Ishikawa (cell line): ENCODE measurements around the gene BCL7A.
A peak's percentile ranks its signal among the peaks of the same experiment; 100 is the strongest.

ENCODE experiments used
- CEBPB ChIP-seq: IDR thresholded peaks from 2 replicates; pipeline ENCODE4 v1.6.1; 2012
- CREB1 ChIP-seq: IDR thresholded peaks from 2 replicates; pipeline ENCODE4 v1.6.1; 2012; ENCODE audit warnings: low read depth
- EGR1 ChIP-seq: IDR thresholded peaks from 2 replicates; pipeline ENCODE4 v1.6.1; 2012
- EP300 ChIP-seq: IDR thresholded peaks from 2 replicates; pipeline ENCODE4 v1.6.1; 2012; ENCODE audit warnings: borderline replicate concordance
- FOXM1 ChIP-seq: IDR thresholded peaks from 2 replicates; pipeline ENCODE4 v1.6.1; 2012; ENCODE audit warnings: low read depth, borderline replicate concordance
- MAX ChIP-seq: IDR thresholded peaks from 2 replicates; pipeline ENCODE4 v1.6.1; 2012
- NFIC ChIP-seq: IDR thresholded peaks from 2 replicates; pipeline ENCODE4 v1.6.1; 2012
- RAD21 ChIP-seq: IDR thresholded peaks from 2 replicates; pipeline ENCODE4 v1.6.1; 2012; ENCODE audit warnings: low read depth
- REST ChIP-seq: IDR thresholded peaks from 2 replicates; pipeline ENCODE4 v1.6.1; 2012; ENCODE audit warnings: low read depth, mild to moderate bottlenecking
- TAF1 ChIP-seq: IDR thresholded peaks from 2 replicates; pipeline ENCODE4 v1.6.1; 2012; ENCODE audit warnings: low read depth, mild to moderate bottlenecking
- TCF12 ChIP-seq: IDR thresholded peaks from 2 replicates; pipeline ENCODE4 v1.6.1; 2012; ENCODE audit warnings: low read depth
- USF1 ChIP-seq: IDR thresholded peaks from 2 replicates; pipeline ENCODE4 v1.6.1; 2012
- YY1 ChIP-seq: IDR thresholded peaks from 2 replicates; pipeline ENCODE4 v1.6.1; 2012; ENCODE audit warnings: low read depth
- ZBTB7A ChIP-seq: IDR thresholded peaks from 2 replicates; pipeline ENCODE4 v1.6.1; 2012; ENCODE audit warnings: low read depth

The BCL7A gene

GRCh38 chr12:122023339-122024131 is 1.9 kb downstream of the BCL7A start:
- TF ChIP-seq MAX (peak; percentile 87), EGR1 (no peak), YY1 (peak; percentile 84), USF1 (peak; percentile 85), CREB1 (no peak), REST (peak; percentile 42; the same call in 1 of the 2 replicates)

GRCh38 chr12:122024132-122024785 is 2.6 kb downstream of the BCL7A start:
- TF ChIP-seq TCF12 (no peak), REST (no peak), EP300 (no peak), RAD21 (no peak)

GRCh38 chr12:122026706-122027333 is 5.1 kb downstream of the BCL7A start:
- TF ChIP-seq ZBTB7A, result no peak
- no peak for TF ChIP-seq MAX
- TF ChIP-seq TAF1, result no peak
- no peak for TF ChIP-seq TCF12
- TF ChIP-seq USF1, result no peak
- no peak for TF ChIP-seq NFIC
- no peak for TF ChIP-seq EP300
- no peak for TF ChIP-seq EGR1
- TF ChIP-seq CEBPB, result no peak
- TF ChIP-seq REST, result no peak
- TF ChIP-seq CREB1, result no peak
- TF ChIP-seq FOXM1, result no peak
- no peak for TF ChIP-seq YY1
- TF ChIP-seq RAD21, result no peak

- TF ChIP-seq REST (no peak), EGR1 (no peak), ZBTB7A (no peak), YY1 (no peak), TAF1 (no peak), TCF12 (no peak), CEBPB (no peak), EP300 (no peak)
Observed at GRCh38 chr12:122028165-122028904, 6.7 kb downstream of the BCL7A start.
